ENCODE results near the gene BMAL1. TPM values are rescaled to one million over a fixed set of nuclear protein-coding genes. Genes with fewer than 3 reads are reported as not detected.

The BMAL1 gene
- total RNA-seq, 4 donors from 2014 or later = 21.4 to 39.5 (median 22.3) TPM

DNA sequence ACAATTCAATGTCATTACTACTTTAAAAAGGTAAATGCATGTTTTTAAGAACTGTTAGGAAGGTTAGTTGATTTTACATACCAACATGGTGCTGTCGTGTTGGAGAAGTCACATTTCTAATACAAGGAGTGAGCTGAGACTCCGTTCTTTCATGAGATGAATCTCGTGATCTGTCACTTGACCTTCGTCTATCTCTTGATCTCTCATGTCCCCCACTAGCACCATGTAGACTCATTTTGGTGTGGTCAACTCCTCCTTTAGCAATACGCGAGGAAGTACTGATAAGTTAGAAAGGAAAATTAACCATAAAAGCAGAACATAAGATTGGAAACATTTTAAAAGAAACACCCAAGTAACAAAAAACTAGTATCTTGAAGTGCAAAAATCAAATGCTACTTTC lies 144.0 kb downstream of the BMAL1 start:
- TF ChIP-seq, protein P1, sequence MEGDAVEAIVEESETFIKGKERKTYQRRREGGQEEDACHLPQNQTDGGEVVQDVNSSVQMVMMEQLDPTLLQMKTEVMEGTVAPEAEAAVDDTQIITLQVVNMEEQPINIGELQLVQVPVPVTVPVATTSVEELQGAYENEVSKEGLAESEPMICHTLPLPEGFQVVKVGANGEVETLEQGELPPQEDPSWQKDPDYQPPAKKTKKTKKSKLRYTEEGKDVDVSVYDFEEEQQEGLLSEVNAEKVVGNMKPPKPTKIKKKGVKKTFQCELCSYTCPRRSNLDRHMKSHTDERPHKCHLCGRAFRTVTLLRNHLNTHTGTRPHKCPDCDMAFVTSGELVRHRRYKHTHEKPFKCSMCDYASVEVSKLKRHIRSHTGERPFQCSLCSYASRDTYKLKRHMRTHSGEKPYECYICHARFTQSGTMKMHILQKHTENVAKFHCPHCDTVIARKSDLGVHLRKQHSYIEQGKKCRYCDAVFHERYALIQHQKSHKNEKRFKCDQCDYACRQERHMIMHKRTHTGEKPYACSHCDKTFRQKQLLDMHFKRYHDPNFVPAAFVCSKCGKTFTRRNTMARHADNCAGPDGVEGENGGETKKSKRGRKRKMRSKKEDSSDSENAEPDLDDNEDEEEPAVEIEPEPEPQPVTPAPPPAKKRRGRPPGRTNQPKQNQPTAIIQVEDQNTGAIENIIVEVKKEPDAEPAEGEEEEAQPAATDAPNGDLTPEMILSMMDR (IDR thresholded peaks at IDR 0.05) = no peak
- no peak for TF ChIP-seq POLR2A (IDR thresholded peaks at IDR 0.05)
- H3K9me3 ChIP-seq = no peaks in the 10 kb centered on the region
- H3K4me1 ChIP-seq = peaks cover 0 to 7% (median 3%) of the 10 kb centered on the region in 3 donors
- no peaks in the 10 kb centered on the region for H3K27me3 ChIP-seq
- intact Hi-C loops (cut with DNase I) = no loop called here
- peaks cover 0 to 29% (median 3%) of the 10 kb centered on the region in 3 donors for H3K36me3 ChIP-seq
- WGBS, 2 donors = 93 to 95% methylated on average over 6 of the region's 6 CpGs
- H3K4me3 ChIP-seq = no peak overlapping the region
- no peak for DNase-seq
- H3K27ac ChIP-seq = no peak overlapping the region

DNA sequence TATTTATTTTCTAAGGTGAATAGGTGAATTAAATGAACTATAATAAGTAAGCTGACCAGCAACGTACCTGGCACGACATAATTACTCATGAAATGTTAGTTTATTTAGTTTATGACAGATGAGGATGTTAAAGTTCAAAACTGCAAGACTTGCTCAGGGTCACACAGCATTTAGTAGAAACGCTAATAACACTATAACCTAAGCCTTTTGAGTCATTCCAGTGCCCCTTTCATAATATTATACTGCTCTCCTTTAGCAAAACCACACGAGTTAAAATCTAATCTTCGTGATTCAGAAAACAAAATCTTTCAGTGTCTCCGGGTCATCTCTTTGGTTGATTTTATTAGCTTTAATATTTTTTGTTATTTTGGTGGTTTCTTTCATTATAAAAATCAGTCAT lies 145.8 kb downstream of the BMAL1 start:
- TF ChIP-seq POLR2A (IDR thresholded peaks at IDR 0.05) = no peak
- TF ChIP-seq, protein P1 (IDR thresholded peaks at IDR 0.05) = no peak
- 82 to 88% methylated on average over 6 of the region's 6 CpGs for WGBS, 2 donors
- Histone ChIP-seq H3K4me1 (peaks cover 0 to 7% (median 3%) of the 10 kb centered on the region in 3 donors), H3K27me3 (no peaks in the 10 kb centered on the region), H3K4me3 (no peak overlapping the region), H3K36me3 (peaks cover 0 to 14% (median 0%) of the 10 kb centered on the region in 3 donors), H3K9me3 (peaks cover 0 to 10% (median 3%) of the 10 kb centered on the region in 3 donors), H3K27ac (no peak overlapping the region)
- no peak for DNase-seq
- intact Hi-C loops (cut with DNase I) = no loop called here

DNA sequence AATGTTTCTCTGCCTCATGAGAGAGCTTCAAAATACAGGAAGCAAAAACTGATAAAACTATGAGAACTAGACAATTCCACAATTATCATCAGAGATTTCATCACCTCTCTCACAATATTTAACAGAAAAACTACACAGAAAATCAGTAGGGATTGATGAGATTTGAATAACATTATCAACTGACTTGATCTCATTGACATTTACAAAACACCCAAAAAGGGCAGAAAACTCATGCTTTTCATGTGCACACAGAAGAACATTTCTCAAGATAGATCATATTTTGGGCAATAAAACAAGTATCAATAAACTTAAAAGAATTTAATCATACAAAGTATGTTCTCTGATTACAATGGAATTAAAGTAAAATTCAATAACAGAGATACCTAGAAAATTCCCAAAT lies 149.8 kb downstream of the BMAL1 start:
- peaks cover 0 to 7% (median 3%) of the 10 kb centered on the region in 3 donors for H3K4me1 ChIP-seq
- no peak for DNase-seq
- H3K36me3 ChIP-seq = no peaks in the 10 kb centered on the region
- H3K27me3 ChIP-seq = no peaks in the 10 kb centered on the region
- TF ChIP-seq, protein P1 (IDR thresholded peaks at IDR 0.05) = no peak
- TF ChIP-seq POLR2A (IDR thresholded peaks at IDR 0.05) = no peak
- H3K27ac ChIP-seq = no peak overlapping the region
- intact Hi-C loops (cut with DNase I) = no loop called here
- H3K9me3 ChIP-seq = peaks cover 0 to 17% (median 3%) of the 10 kb centered on the region in 3 donors
- no peak overlapping the region for H3K4me3 ChIP-seq

DNA sequence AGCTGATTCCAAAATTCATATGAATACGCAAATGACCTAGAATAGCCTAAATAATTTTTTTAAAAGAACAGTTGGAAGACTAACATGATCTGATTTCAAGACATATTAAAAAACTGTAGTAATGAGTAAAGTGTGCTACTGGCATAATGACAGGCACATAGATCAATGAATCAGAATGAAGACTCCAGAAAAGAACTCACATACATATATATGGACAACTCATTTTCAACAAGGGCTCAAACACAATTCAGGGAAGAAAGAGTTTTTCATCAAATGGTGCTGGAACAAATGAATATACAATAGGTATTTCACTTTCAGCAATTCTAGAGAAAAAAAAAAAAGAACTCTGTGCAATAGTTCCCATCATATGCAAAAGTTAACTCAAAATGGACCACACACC lies 151.7 kb downstream of the BMAL1 start:
- H3K4me3 ChIP-seq = no peak overlapping the region
- WGBS, 2 donors = 0 to 96% methylated on average over 1 of the region's 1 CpG
- H3K27ac ChIP-seq = no peak overlapping the region
- DNase-seq = no peak
- no peaks in the 10 kb centered on the region for H3K36me3 ChIP-seq
- no peaks in the 10 kb centered on the region for H3K27me3 ChIP-seq
- TF ChIP-seq, protein P1 (IDR thresholded peaks at IDR 0.05) = no peak
- no peak for TF ChIP-seq POLR2A (IDR thresholded peaks at IDR 0.05)
- peaks cover 0 to 17% (median under 1%) of the 10 kb centered on the region in 3 donors for H3K4me1 ChIP-seq
- peaks cover 0 to 17% (median 3%) of the 10 kb centered on the region in 3 donors for H3K9me3 ChIP-seq
- intact Hi-C loops (cut with DNase I) = no loop called here

DNA sequence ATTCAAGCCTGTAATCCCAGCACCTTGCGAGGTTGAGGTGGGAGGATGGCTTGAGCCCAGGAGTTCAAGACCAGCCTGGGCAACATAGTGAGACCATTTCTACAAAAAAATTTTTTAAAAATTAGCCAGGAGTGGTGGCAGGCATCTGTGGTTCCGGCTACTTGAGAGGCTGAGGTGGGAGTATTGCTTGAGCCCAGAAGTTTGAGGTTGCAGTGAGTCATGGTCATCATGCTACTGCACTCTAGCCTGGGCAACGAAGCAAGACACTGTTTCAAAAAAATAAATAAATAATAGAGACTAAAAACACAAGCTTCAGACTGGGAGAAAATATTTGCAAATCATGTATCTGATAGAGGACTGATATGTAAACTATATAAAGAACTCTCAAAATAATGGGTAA lies 152.2 kb downstream of the BMAL1 start:
- Histone ChIP-seq H3K4me3 (no peak overlapping the region), H3K27ac (no peak overlapping the region), H3K27me3 (no peaks in the 10 kb centered on the region), H3K36me3 (no peaks in the 10 kb centered on the region), H3K4me1 (peaks cover 0 to 19% (median 0%) of the 10 kb centered on the region in 3 donors), H3K9me3 (peaks cover 0 to 17% (median 3%) of the 10 kb centered on the region in 3 donors)
- no peak for TF ChIP-seq POLR2A (IDR thresholded peaks at IDR 0.05)
- TF ChIP-seq, protein P1 (IDR thresholded peaks at IDR 0.05) = no peak
- WGBS, 2 donors = 86 to 100% methylated on average over 3 of the region's 3 CpGs
- intact Hi-C loops (cut with DNase I) = no loop called here
- DNase-seq = no peak
